HG02678 (cell line): ENCODE results near the gene KNDC1.

ENCODE experiments used
- ATAC-seq: cut with Tn5 transposase; IDR thresholded peaks from one replicate; pipeline ENCODE4 v1.9.1; 2021; ENCODE audit warnings: mild to moderate bottlenecking, moderate library complexity; ENCODE audit not compliant: unreplicated experiment

The KNDC1 gene

DNA sequence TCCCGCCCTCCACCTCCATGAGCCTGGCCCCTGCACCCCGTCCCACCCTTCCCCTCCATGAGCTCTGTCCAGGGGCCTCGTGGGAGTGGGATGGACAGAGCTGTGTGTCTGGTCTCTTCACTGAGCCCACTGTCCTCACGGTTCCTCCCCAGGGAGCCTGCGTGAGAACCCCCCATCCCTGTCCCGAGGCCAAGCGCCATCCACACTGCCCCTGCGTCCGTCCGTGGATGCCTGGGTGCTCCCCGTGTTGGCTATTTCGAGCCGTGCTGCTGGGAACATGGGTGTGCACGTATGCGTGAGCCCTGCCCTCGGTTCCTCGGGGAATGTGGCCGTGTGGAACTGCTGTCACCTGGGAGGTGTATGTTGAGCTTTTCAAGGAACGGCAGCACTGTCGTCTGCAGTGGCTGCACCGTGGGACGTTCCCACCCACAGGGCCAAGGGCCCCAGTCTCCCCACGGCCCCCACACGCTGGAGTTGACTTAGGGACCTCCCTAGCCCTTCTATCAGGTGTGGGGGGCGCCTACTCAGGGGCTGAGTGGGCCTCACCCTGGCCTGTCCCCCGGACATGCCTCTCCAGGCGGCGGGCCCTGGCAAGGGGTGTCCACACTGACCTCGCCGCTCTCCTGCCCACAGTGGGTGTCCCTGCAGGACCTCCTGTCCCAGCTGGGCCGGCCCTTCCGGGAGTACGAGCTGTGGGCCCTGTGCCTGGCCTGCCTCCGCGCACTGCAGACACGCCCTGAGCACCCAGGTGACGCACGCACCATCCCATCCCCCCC is 28.1 kb downstream of the KNDC1 start:
- no peak for ATAC-seq

- ATAC-seq, result no peak
Measured at GRCh38 chr10:133189256-133189655, 29.2 kb downstream of the KNDC1 start.

DNA sequence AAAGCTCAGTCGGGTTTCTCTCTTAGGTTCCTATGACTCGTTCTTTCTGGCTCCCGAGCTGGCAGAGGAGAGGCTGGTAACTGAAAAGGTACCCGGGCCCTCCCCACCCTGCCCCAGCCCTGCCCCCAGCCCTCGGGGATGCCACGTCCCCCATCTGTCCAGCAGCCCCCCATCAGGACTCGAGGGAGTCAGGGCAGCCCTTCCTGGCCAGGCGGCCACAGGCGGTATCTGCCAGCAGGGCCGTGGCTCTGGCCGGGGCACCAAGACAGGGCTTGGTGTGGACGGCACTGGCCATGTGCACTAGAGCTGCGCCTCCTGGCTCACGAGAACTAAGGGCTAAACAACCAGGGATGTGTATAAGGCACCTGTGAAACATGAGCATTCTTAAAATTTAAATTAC is 29.7 kb downstream of the KNDC1 start:
- ATAC-seq, result no peak

- no peak for ATAC-seq
Measured at GRCh38 chr10:133190225-133190624, 30.2 kb downstream of the KNDC1 start.

- no peak for ATAC-seq
Measured at GRCh38 chr10:133191651-133192050, 31.6 kb downstream of the KNDC1 start.

DNA sequence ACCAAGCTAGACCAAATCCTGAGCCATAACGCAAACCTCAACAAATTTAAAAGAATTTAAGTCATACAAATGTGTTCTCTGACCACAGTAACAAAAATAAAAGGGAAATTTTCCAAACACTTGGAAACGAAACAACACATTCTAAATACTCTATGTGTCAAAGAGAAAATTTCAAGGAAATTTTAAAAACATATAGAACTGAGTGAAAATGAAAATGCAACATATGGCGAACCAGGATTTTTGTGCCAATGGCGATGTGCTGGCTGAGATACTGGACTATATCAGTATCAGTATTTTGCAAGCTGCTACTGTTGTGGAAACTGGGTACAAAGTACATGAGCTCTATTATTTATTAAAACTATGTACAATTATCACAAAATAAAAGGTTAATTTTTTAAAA is 34.1 kb downstream of the KNDC1 start:
- no peak for ATAC-seq

DNA sequence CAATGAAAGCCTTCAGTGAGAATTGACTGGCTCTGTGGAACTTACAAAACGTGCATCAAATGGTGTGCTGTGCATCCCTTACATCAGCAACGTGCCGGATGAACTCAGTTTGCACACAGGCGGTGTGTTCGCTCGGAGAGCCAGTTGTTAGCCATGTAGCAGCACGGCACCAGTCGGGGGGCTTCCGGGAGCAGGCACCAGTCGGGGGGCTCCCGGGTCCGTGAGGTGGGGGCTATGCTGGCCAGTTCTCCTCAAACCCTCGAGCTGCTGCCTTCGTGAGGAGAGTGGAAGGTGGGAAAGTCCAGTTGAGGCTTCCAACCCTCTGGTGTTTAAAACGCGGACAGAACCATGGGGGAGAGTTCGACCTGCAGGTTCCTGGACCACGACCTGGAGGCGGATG is 35.1 kb downstream of the KNDC1 start:
- no peak for ATAC-seq

- no peak for ATAC-seq
Measured at GRCh38 chr10:133195611-133196010, 35.6 kb downstream of the KNDC1 start.

DNA sequence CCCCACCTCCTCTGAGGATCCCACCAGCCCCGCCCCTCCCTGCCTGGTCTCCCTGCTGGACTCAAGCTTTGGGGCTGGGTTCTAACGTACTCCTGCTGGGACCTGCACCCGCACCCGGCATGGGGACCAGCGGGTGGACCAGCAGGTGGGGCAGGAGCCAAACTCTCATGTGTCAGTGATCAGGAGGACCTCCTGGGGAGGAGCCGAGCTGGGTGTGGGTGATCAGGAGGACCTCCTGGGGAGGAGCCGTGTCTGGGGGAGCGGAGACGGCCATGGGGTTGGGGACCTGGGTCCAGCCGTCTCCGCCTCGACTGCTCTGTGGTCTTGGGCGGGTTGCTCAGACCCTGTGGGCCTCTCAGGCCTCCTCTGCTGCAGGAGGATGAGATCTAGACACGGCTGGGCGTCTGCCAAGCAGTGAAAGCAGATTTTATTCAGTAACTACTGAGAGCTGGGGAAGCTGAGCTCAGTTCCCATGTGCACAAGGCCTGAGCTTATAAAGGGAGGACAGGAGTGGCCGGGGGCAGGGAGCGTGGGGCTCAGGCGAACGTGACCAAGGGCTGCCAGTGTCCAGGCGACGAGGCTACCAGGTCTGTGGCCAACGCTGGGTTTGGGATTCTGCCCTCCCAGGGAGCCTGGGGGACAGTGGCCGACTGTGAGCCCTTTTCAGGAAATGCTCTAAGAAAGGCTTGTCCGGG is 36.3 kb downstream of the KNDC1 start:
- ATAC-seq, result no peak

DNA sequence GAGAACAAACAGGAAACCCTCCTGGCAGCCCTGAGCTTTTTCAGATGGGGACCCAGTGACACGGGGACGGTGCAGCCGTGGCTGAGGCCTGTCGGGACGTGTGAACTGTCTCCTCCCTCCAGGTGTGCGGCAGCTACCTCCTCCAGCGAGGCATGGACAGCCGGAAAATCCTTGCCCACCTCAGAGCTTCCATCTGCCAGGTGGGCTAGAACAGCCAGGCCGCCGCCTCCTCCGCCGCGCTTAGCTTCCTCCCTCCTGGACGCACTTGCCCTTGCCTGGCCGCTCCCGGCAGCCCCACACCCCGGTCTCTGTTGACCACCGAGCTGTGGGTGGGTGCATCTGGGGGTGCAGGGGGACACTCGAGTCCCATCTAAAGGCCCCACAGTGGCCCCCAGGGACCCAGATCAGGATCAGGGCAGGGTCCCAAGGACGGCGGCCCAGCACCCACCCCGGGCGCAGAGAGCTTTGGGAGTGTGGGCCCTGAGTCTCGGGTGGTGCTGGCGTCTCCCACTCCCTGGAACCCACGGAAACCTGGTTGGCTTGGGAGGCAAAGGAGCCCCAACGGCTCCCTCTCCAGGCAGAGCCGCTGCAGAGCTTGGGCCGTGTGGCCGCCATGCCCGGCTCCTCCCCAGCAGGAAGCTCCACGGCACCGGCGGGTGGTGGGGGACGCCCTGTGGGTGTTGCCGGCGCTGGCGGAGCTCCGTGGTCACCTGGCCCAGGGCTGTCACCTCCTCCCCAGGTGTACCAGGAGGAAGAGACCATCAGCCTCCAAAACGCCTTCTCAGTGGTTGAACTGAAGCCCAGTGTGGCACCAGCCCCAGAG is 37.1 kb downstream of the KNDC1 start:
- ATAC-seq, result no peak

DNA sequence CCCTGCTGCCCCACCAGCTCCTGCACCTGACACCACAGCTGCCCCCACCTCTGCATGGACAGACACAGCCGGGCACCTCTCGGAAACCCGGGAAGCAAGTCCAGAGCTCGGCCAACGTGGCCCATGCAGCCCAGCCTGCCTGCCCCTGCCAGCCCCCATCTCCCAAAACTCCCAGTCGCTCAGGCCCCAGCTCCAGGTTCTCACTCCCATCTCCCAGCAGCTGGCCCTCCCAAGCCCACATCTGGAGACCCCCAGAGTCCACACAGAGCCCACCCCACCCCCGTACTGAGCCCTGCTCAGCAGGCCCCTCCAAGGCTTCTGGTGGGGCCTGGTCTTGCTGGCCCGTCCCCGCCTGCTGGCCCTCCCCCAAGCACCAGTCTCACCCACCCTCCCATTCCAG is 37.8 kb downstream of the KNDC1 start:
- no peak for ATAC-seq

- no peak for ATAC-seq
Measured at GRCh38 chr10:133198206-133198605, 38.2 kb downstream of the KNDC1 start.

DNA sequence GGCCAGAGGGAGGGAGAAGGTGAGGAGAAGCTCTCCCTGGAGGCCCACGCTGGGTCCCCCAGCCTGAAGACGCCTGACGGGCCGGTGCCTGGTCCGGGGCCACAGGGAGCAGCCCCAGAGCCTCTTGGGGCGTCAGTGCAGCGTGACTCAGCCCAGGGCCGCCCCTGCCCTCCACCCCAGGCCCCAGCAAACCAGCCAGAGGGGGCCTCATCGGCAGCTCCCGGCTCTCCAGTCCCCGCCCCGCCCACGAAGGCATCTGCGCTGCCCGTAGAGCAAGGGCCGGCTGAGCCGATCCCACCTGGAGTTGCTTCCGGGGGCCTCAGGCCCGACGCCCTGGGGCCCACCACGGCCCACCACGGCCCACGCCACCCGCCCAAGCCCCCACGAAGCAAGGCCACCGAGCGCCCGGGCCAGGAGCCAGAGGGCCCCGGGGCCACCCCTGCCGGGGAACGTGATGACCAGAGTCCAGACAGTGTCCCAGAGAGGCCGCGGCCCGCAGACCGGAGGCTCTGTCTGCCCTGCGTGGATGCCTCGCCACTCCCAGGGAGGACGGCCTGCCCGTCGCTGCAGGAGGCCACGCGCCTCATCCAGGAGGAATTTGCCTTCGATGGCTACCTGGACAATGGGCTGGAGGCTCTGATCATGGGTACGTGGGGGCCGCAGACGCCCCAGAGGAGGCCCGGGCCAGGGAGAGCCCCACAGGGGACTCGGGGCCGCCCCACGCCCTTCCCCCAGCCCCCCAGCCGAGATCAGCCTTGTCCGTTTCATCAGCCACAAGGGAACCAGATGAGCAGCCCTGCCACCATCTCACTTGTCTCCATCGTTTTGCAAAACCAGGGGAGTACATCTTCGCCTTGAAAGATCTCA is 38.8 kb downstream of the KNDC1 start:
- no peak for ATAC-seq

DNA sequence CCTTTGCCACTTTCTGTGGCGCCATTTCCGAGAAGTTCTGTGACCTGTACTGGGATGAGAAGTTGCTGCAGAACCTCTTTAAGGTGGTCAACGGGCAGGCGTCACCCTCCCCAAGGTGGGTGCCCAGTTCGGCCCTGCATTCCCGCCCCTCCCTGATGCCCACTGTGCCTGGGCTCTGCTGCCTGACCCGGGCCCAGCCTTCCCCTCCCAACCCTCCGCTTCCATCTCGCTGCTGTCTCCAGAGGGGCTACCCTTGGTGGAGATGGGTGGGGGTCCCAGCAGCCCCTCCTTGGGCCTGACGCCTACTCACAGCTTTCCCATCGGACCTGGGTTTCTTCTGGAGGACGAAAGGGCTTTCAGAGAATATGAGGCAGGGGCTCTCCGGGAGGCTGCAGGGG is 39.5 kb downstream of the KNDC1 start:
- ATAC-seq, result no peak

DNA sequence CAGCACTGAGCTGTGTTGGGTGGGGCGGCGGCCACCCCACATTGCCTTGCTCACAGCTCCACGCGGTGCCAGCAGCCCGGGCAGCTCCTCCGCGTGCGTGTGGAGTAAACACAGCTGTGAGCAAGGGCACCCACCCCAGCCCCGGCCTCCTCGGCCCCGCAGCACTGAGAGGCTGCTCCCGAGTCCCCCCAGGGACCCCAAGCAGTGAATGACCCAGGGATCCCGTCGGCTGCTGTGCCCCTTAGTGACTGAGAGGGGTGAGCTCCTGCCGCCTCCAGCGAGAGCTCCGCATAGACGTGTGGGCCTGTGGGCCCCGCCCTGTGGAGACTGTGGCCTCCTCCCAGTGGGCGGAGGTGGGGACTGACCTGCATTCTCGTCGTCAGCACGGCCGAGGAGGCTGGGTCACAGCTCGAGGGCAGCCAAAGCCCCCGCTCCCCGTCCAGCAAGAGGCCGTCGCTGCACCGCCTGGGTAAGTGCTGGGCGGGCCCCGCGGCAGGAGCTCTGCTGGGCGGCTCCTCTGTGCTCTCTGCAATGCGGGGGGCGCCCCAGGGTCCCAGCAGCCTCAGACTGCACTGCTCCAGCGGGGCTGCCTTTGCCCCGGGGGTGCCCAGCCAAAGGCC is 40.1 kb downstream of the KNDC1 start:
- no peak for ATAC-seq

DNA sequence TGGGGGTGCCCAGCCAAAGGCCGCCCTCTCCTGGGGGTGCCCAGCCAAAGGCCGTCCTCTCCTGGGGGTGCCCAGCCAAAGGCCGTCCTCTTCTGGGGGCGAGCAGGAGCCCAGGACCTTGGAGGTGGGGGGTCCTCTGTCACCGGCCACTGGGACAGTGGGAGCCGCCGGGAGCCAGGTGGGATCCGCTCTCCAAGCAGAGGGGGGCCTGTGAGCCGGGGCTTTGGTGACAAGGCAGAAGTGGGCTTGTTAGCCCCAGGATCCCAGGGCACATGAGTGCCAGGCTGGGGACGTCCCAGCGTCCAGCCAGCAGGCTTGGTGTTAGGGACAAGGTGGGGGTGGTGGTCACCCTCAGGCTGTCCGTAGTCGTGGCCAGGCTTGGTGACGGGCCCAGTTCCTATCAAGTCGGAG is 40.6 kb downstream of the KNDC1 start:
- ATAC-seq, result no peak

GRCh38 chr10:133201151-133201947 is 41.3 kb downstream of the KNDC1 start:
- no peak for ATAC-seq

- ATAC-seq, result no peak
Measured at GRCh38 chr10:133201948-133202725, 42.1 kb downstream of the KNDC1 start.
